PC-3 (cell line): ENCODE results near the gene TKTL1.

ENCODE experiments used
- CTCF ChIP-seq: fragments of 300-600 bp; sonication (generic); conservative IDR thresholded peaks from 2 replicates; pipeline ENCODE4 v1.5.1; 2017; ENCODE audit warnings: antibody characterized with exemption, low read depth, mild to moderate bottlenecking, low read length
- EZH2 ChIP-seq: fragments of 300-600 bp; sonication (generic); IDR thresholded peaks from one replicate; pipeline ENCODE4 v1.6.1; 2017; ENCODE audit warnings: antibody characterized with exemption, mild to moderate bottlenecking, low read length; ENCODE audit not compliant: unreplicated experiment
- EZH2phosphoT487 ChIP-seq: fragments of 300-600 bp; sonication (generic); IDR thresholded peaks from 2 replicates; pipeline ENCODE4 v1.6.1; 2018; ENCODE audit warnings: mild to moderate bottlenecking, antibody characterized with exemption, low read length, borderline replicate concordance

- no peak for TF ChIP-seq CTCF
- TF ChIP-seq EZH2phosphoT487, result no peak
- TF ChIP-seq EZH2, result no peak
Observed at GRCh38 chrX:154329294-154329693, 33.7 kb downstream of the TKTL1 start.
